Small intestine (tissue), 7 donors: ENCODE results near the gene STAB2. TPM values are rescaled to one million over a fixed set of nuclear protein-coding genes. Genes with fewer than 3 reads are reported as not detected.

ENCODE experiments used
- DNase-seq, 2 donors: peaks; one replicate each; pipeline versions ENCODE4 v3.0.0 to v3.0.0-alpha.2; 2013
- FAIRE-seq: peaks from 2 replicates; lab custom pipeline; 2012; peaks lifted over from hg19 to GRCh38; lab: Jason Lieb, UNC
- H3K27ac ChIP-seq, 3 donors: one replicate each; pipeline ENCODE4 v1.5.1; 2013; ENCODE audit warnings: low read length in 2 of 3, mild to moderate bottlenecking in 2 of 3, control low read depth in 1 of 3, inconsistent platforms in 1 of 3, low read depth in 1 of 3, moderate library complexity in 1 of 3
- H3K27me3 ChIP-seq, 3 donors: one replicate each; pipeline ENCODE4 v1.6.1; 2013; ENCODE audit warnings: low read length in 3 of 3, inconsistent platforms in 1 of 3; ENCODE audit not compliant: control insufficient read depth in 3 of 3, insufficient read depth in 3 of 3
- H3K36me3 ChIP-seq, 3 donors: one replicate each; pipeline ENCODE4 v1.6.1; 2013; ENCODE audit warnings: low read length in 3 of 3, inconsistent platforms in 1 of 3, low read depth in 1 of 3, mild to moderate bottlenecking in 1 of 3, moderate library complexity in 1 of 3; ENCODE audit not compliant: control insufficient read depth in 3 of 3, insufficient read depth in 2 of 3
- H3K4me1 ChIP-seq, 3 donors: one replicate each; pipeline ENCODE4 v1.6.1; 2013; ENCODE audit warnings: low read length in 2 of 3, inconsistent platforms in 1 of 3, low read depth in 1 of 3, mild to moderate bottlenecking in 1 of 3, moderate library complexity in 1 of 3; ENCODE audit not compliant: control insufficient read depth in 3 of 3, insufficient read depth in 2 of 3
- H3K4me3 ChIP-seq, 3 donors: one replicate each; pipeline ENCODE4 v1.5.1; 2013; ENCODE audit warnings: low read length in 3 of 3, control low read depth in 1 of 3, inconsistent platforms in 1 of 3, low read depth in 1 of 3, mild to moderate bottlenecking in 1 of 3, moderate library complexity in 1 of 3
- H3K9me3 ChIP-seq, 2 donors: one replicate each; pipeline ENCODE4 v1.6.1; 2013; ENCODE audit warnings: low read depth in 1 of 2, low read length in 1 of 2; ENCODE audit not compliant: control insufficient read depth in 2 of 2, insufficient read depth in 1 of 2
- WGBS, 3 donors: extraction: QIAGEN DNeasy Blood & Tissue Kit; methylation state at CpG; one replicate each; pipeline ENCODE4 v1.1.7; 2013; 5-methylcytosine and 5-hydroxymethylcytosine counted together
- polyA plus RNA-seq, 4 donors: library from polyadenylated mRNA; stranded (reverse) in 3 of 4; unstranded in 1 of 4; fragments of 200-250 nt in 3 of 4; fragments of 120-200 nt in 1 of 4; gene quantifications; one replicate each; pipeline versions ENCODE4 v1.2.1 to v1.2.3, GENCODE V29; 2013
- donor health status: healthy with polysubstance abuse.
- donor health status: control.
- donor health status: control.
- donor health status: Bipolar disorder and iron deficiency.
- donor health status: healthy.

Gene STAB2
- polyA plus RNA-seq, 4 donors, result 0.06 to 2.5 TPM; not detected in 2

GRCh38 chr12:103771466-103771865 is 184.4 kb downstream of the STAB2 start:
- Histone ChIP-seq H3K4me3 (no peak overlapping the region), H3K4me1 (no peaks in the 10 kb centered on the region), H3K9me3 (no peaks in the 10 kb centered on the region), H3K27me3 (no peaks in the 10 kb centered on the region), H3K27ac (no peak overlapping the region), H3K36me3 (peaks cover 0 to 11% (median 0%) of the 10 kb centered on the region in 3 donors)
- FAIRE-seq, result no peak
- DNase-seq, result peak; percentile 24 to 30
- 43 to 53% (median 46%) methylated on average over 3 of the region's 3 CpGs for WGBS, 3 donors

- Histone ChIP-seq H3K36me3 (peaks cover 0 to 17% (median 0%) of the 10 kb centered on the region in 3 donors), H3K9me3 (no peaks in the 10 kb centered on the region), H3K4me3 (no peak overlapping the region), H3K27me3 (no peaks in the 10 kb centered on the region), H3K4me1 (no peaks in the 10 kb centered on the region), H3K27ac (no peak overlapping the region)
- WGBS, 3 donors, result 84 to 86% (median 84%) methylated on average over 7 of the region's 7 CpGs
- no peak for DNase-seq
- FAIRE-seq, result no peak
Observed at GRCh38 chr12:103772367-103773108, 185.5 kb downstream of the STAB2 start.

- Histone ChIP-seq H3K9me3 (no peaks in the 10 kb centered on the region), H3K27me3 (no peaks in the 10 kb centered on the region), H3K4me1 (no peaks in the 10 kb centered on the region), H3K4me3 (no peak overlapping the region), H3K27ac (no peak overlapping the region), H3K36me3 (peaks cover 0 to 21% (median 0%) of the 10 kb centered on the region in 3 donors)
- 62 to 74% (median 70%) methylated on average over 4 of the region's 4 CpGs for WGBS, 3 donors
- peak in 1 of 2 donors; percentile 14 for DNase-seq
- FAIRE-seq, result no peak
Observed at GRCh38 chr12:103773109-103773910, 186.2 kb downstream of the STAB2 start.

- no peak for FAIRE-seq
- Histone ChIP-seq H3K27ac (no peak overlapping the region), H3K9me3 (no peaks in the 10 kb centered on the region), H3K4me1 (no peaks in the 10 kb centered on the region), H3K36me3 (peaks cover 0 to 26% (median 0%) of the 10 kb centered on the region in 3 donors), H3K27me3 (no peaks in the 10 kb centered on the region), H3K4me3 (no peak overlapping the region)
- 63 to 84% (median 70%) methylated on average over 10 of the region's 10 CpGs for WGBS, 3 donors
- DNase-seq, result no peak
Observed at GRCh38 chr12:103774977-103775560, 188.0 kb downstream of the STAB2 start.

- Histone ChIP-seq H3K27me3 (no peaks in the 10 kb centered on the region), H3K36me3 (peaks cover 0 to 32% (median 0%) of the 10 kb centered on the region in 3 donors), H3K4me1 (no peaks in the 10 kb centered on the region), H3K9me3 (no peaks in the 10 kb centered on the region), H3K27ac (no peak overlapping the region), H3K4me3 (no peak overlapping the region)
- 66 to 85% (median 83%) methylated on average over 6 of the region's 6 CpGs for WGBS, 3 donors
- DNase-seq, result no peak
- FAIRE-seq, result no peak
Observed at GRCh38 chr12:103778781-103779180, 191.7 kb downstream of the STAB2 start.

GRCh38 chr12:103779410-103780092 is 192.5 kb downstream of the STAB2 start:
- WGBS, 3 donors, result 84 to 93% (median 92%) methylated on average over 7 of the region's 7 CpGs
- Histone ChIP-seq H3K4me3 (no peak overlapping the region), H3K4me1 (peaks cover 0 to 4% (median 0%) of the 10 kb centered on the region in 3 donors), H3K9me3 (no peaks in the 10 kb centered on the region), H3K27ac (no peak overlapping the region), H3K36me3 (peaks cover 0 to 37% (median 0%) of the 10 kb centered on the region in 3 donors), H3K27me3 (no peaks in the 10 kb centered on the region)
- FAIRE-seq (no peak), DNase-seq (no peak)

- Histone ChIP-seq H3K36me3 (peaks cover 0 to 35% (median 0%) of the 10 kb centered on the region in 3 donors), H3K4me1 (peaks cover 0 to 8% (median 0%) of the 10 kb centered on the region in 3 donors), H3K27me3 (no peaks in the 10 kb centered on the region), H3K27ac (no peak overlapping the region), H3K4me3 (no peak overlapping the region), H3K9me3 (no peaks in the 10 kb centered on the region)
- no peak for DNase-seq
- WGBS, 3 donors, result 94 to 99% (median 95%) methylated on average over 4 of the region's 4 CpGs
- no peak for FAIRE-seq
Observed at GRCh38 chr12:103780093-103780440, 193.0 kb downstream of the STAB2 start.

GRCh38 chr12:103780992-103781391 is 193.9 kb downstream of the STAB2 start:
- FAIRE-seq, result no peak

More at GRCh38 chr12:103780992-103781391, 193.9 kb downstream of the STAB2 start:
- DNase-seq, result no peak
- Histone ChIP-seq H3K4me3 (no peak overlapping the region), H3K27ac (no peak overlapping the region), H3K27me3 (no peaks in the 10 kb centered on the region), H3K36me3 (peaks cover 0 to 35% (median 0%) of the 10 kb centered on the region in 3 donors), H3K9me3 (no peaks in the 10 kb centered on the region), H3K4me1 (peaks cover 0 to 12% (median 0%) of the 10 kb centered on the region in 3 donors)
- WGBS, 3 donors, result 95 to 100% (median 96%) methylated on average over 3 of the region's 3 CpGs
